ENCODE measurements around the gene GABRA1. TPM values are rescaled to one million over a fixed set of nuclear protein-coding genes. Genes with fewer than 3 reads are reported as not detected.

Gene GABRA1
- total RNA-seq, 1 experiment from 2014 or later: not detected

DNA sequence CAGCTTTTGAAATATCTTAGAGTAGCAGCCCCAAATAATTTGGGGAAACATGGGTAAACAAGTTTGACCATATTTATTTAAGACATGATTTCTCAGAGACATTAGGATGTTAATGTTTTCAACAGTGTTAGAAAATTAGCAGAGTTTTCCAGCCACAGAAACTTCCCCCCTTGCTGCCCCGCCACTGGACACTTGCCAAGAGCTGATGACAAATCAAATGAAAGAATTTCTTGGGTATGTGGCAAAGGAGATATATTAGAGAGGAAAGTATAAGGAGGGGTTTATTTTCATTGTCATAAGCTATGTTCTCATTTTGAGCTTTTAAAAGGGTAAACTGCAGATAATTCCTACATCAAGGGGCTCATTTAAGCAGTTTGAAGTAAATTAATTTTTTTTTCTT lies 15.9 kb downstream of the GABRA1 start:
- Histone ChIP-seq H3K9ac (ENCODE audit: low read length) (no peak overlapping the region), H3K27me3 (ENCODE audit: insufficient read depth, low read length) (no peaks in the 10 kb centered on the region)
- intact Hi-C loops (cut with micrococcal nuclease): no loop called here

More for the DNA sequence above, 15.9 kb downstream of the GABRA1 start:
- ATAC-seq (no peak), DNase-seq (ENCODE audit: low read depth, low spot score) (no peak)
- BruUV-seq (replicated peaks): no TSS peak
- CTCF ChIA-PET: no interaction called here
- Histone ChIP-seq H2AFZ (ENCODE audit: low read depth, low read length, poor library complexity, severe bottlenecking) (no peak overlapping the region), H4K20me1 (ENCODE audit: insufficient read depth) (no peaks in the 10 kb centered on the region), H3K9me2 (ENCODE audit: insufficient read depth) (no peaks in the 10 kb centered on the region), H3K9me3 (ENCODE audit: control insufficient read depth in 1 of 2, insufficient read depth in 1 of 2, low read depth in 1 of 2, low read length in 2 of 2) (no peaks in the 10 kb centered on the region), H3K79me2 (ENCODE audit: insufficient read depth, low read length) (no peaks in the 10 kb centered on the region), H3K36me3 (ENCODE audit: control insufficient read depth in 1 of 2, insufficient read depth in 2 of 2, low read length in 2 of 2) (no peaks in the 10 kb centered on the region), H3K4me3 (replicated peaks in 1 of 2; ENCODE audit: low read depth in 1 of 2, low read length in 2 of 2) (no peak overlapping the region), H3K4me1 (ENCODE audit: control insufficient read depth in 1 of 2, insufficient read depth in 2 of 2, low read length in 2 of 2) (no peaks in the 10 kb centered on the region), H3K4me2 (ENCODE audit: low read length) (no peak overlapping the region), H3K27ac (ENCODE audit: low read depth, low read length) (no peak overlapping the region)
- RAD21 ChIA-PET (ENCODE audit: low non-redundant PET in 1 of 2, low total read pairs in 2 of 2, uncharacterized antibody in 2 of 2, unreplicated experiment in 2 of 2): no interaction called here
- TF ChIP-seq SIN3A (IDR thresholded peaks at IDR 0.05; ENCODE audit: low read depth) (no peak), JUND (IDR thresholded peaks at IDR 0.05) (no peak), EGR1 (IDR thresholded peaks at IDR 0.05; ENCODE audit: low read depth) (no peak), POLR2AphosphoS5 (IDR thresholded peaks at IDR 0.05; ENCODE audit: low read depth, low read length) (no peak), ZNF274 (IDR thresholded peaks at IDR 0.05; ENCODE audit: low read depth, low read length) (no peak), RAD21 (IDR thresholded peaks at IDR 0.05; ENCODE audit: low read depth) (no peak), FOSL1 (IDR thresholded peaks at IDR 0.05; ENCODE audit: low read depth) (no peak), CBX3 (IDR thresholded peaks at IDR 0.05; ENCODE audit: low read depth) (no peak), ATF3 (IDR thresholded peaks at IDR 0.05) (no peak), EZH2 (IDR thresholded peaks at IDR 0.05) (no peak)
- TF ChIP-seq, protein P1, sequence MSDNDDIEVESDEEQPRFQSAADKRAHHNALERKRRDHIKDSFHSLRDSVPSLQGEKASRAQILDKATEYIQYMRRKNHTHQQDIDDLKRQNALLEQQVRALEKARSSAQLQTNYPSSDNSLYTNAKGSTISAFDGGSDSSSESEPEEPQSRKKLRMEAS (IDR thresholded peaks at IDR 0.05): no peak
- TF ChIP-seq, protein P2, sequence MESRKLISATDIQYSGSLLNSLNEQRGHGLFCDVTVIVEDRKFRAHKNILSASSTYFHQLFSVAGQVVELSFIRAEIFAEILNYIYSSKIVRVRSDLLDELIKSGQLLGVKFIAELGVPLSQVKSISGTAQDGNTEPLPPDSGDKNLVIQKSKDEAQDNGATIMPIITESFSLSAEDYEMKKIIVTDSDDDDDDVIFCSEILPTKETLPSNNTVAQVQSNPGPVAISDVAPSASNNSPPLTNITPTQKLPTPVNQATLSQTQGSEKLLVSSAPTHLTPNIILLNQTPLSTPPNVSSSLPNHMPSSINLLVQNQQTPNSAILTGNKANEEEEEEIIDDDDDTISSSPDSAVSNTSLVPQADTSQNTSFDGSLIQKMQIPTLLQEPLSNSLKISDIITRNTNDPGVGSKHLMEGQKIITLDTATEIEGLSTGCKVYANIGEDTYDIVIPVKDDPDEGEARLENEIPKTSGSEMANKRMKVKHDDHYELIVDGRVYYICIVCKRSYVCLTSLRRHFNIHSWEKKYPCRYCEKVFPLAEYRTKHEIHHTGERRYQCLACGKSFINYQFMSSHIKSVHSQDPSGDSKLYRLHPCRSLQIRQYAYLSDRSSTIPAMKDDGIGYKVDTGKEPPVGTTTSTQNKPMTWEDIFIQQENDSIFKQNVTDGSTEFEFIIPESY (IDR thresholded peaks at IDR 0.05; ENCODE audit: extremely low read depth, insufficient replicate concordance, low read length): no peak
- POLR2A ChIA-PET: no interaction called here
